Erythroblast (primary cell): ENCODE results near the gene SIX1.

ENCODE experiments used
- GATA1 ChIP-seq: IDR thresholded peaks from 2 replicates; pipeline ENCODE4 v1.6.1; 2011; ENCODE audit warnings: low read depth, mild to moderate bottlenecking, control low read depth, low read length, moderate library complexity
- POLR2A ChIP-seq: IDR thresholded peaks from 2 replicates; pipeline ENCODE4 v1.6.1; 2011; ENCODE audit warnings: mild to moderate bottlenecking, low read length

DNA sequence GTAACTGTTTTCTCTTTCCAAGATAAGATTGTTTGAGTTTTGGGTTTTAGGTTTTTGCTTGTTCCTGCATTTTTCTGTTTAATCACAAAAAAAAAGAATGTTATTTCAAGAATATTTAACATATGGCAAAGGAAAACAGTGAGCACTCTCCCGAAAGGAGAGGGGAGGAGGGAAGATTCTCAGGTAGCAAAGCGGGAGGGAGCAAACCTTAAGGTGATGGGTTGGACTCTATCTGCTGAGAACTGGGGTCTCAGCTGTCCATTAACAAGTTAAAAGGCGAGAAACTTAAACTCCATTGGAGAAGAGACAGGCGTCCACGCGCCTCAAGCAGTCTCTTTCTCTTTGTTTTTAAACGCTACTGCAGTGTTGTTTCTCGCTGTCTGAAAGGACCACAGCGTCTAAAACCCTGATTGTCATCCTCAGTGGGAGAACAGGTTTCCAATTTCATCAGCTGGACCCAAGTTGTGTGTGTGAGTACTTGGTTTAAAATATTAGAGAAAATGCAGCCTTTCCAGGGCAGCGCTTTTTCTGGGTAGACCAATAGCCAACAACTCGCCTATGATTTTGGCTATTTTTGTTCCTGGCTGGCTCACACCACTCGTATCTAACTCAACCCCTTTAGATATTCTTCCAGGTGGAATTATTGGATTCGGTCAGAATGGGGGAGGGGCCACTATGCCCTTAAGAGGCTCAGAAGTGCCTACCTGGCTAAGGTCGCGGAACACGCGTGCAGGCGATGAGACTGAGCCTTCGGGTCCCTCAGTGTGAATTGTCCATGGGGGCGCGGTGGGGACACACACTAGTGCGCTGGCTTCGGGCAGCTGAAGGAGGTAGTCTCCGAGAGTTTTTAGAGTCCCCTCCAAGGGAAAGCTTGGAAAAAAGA, 8.2 kb downstream of the SIX1 start:
- no peak for TF ChIP-seq POLR2A
- no peak for TF ChIP-seq GATA1
